Measurements from ENCODE around the gene RALGAPA2. TPM values are rescaled to one million over a fixed set of nuclear protein-coding genes. Genes with fewer than 3 reads are reported as not detected.

RALGAPA2 gene
- total RNA-seq, 1 donor from 2014 or later = 30.3 TPM

DNA sequence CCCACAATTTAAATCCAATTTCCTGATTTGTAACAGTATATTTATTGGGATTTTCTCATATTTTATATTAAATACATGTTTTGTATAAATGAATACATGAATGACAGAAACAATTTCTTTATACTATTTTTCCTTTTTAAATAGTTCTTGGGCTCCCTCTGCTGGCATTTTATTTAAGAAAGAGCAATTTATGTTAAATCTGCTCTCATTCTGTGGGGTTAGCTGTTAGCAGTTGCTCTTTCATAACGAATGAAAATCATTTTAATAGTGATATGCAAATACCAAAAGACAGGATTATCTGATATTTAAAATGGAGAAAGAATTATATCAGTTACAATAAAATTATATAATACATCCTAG is 118.3 kb downstream of the RALGAPA2 start:
- H3K9me3 Mint-ChIP-seq (ENCODE audit: unreplicated experiment) = no peaks in the 10 kb centered on the region
- DNase-seq (ENCODE audit: low spot score) = no peak
- H3K36me3 Mint-ChIP-seq (ENCODE audit: low read depth, unreplicated experiment) = peaks cover 9% of the 10 kb centered on the region
- no peak overlapping the region for H3K27ac Mint-ChIP-seq (ENCODE audit: unreplicated experiment)
- H3K27me3 Mint-ChIP-seq (ENCODE audit: unreplicated experiment) = peaks cover 2% of the 10 kb centered on the region
- TF ChIP-seq, protein P1, sequence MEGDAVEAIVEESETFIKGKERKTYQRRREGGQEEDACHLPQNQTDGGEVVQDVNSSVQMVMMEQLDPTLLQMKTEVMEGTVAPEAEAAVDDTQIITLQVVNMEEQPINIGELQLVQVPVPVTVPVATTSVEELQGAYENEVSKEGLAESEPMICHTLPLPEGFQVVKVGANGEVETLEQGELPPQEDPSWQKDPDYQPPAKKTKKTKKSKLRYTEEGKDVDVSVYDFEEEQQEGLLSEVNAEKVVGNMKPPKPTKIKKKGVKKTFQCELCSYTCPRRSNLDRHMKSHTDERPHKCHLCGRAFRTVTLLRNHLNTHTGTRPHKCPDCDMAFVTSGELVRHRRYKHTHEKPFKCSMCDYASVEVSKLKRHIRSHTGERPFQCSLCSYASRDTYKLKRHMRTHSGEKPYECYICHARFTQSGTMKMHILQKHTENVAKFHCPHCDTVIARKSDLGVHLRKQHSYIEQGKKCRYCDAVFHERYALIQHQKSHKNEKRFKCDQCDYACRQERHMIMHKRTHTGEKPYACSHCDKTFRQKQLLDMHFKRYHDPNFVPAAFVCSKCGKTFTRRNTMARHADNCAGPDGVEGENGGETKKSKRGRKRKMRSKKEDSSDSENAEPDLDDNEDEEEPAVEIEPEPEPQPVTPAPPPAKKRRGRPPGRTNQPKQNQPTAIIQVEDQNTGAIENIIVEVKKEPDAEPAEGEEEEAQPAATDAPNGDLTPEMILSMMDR (IDR thresholded peaks at IDR 0.05; ENCODE audit: unreplicated experiment) = no peak
- H3K4me3 Mint-ChIP-seq (ENCODE audit: unreplicated experiment) = no peak overlapping the region
- no peaks in the 10 kb centered on the region for H3K4me1 Mint-ChIP-seq (ENCODE audit: unreplicated experiment)

DNA sequence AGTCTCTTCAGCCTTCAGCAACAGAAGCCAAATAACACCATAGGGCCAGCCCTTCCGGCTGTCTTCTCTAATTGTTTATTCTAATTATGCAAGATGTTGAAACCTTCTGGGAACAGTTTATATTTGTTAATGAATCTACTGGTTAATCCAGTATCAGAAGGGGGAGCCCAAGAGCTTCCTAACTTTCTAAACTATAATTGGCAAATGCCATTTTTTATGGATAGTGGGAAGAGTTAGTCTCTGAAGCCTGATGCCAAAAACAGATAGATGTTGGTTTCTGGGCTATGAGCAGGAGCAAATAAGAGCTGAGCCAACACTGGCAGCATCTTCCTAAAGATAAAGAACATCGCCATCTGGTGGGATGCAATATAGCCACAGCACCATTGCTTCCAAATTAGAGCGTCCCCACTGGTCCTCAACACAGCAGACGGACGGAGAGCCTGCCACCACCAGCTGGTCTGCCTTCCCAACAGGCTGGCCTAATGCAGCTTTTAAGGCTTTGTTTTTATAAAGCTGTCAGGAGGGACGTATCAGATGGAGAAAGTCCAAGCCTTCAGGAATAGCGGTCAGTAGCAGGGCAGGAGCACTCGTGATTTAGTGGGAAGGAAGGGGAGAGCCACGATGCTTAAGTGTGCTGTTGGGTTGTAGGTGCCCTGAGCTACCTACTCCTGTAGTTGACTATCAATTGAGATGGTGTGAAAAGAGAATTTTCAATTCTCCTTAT is 118.8 kb downstream of the RALGAPA2 start:
- H3K27ac Mint-ChIP-seq (ENCODE audit: unreplicated experiment) = no peak overlapping the region
- DNase-seq (ENCODE audit: low spot score) = peak; percentile 42
- H3K27me3 Mint-ChIP-seq (ENCODE audit: unreplicated experiment) = peaks cover 2% of the 10 kb centered on the region
- H3K36me3 Mint-ChIP-seq (ENCODE audit: low read depth, unreplicated experiment) = peaks cover 9% of the 10 kb centered on the region
- no peak overlapping the region for H3K4me3 Mint-ChIP-seq (ENCODE audit: unreplicated experiment)
- H3K4me1 Mint-ChIP-seq (ENCODE audit: unreplicated experiment) = no peaks in the 10 kb centered on the region
- TF ChIP-seq, protein P1 (IDR thresholded peaks at IDR 0.05; ENCODE audit: unreplicated experiment) = peak; percentile 45
- H3K9me3 Mint-ChIP-seq (ENCODE audit: unreplicated experiment) = no peaks in the 10 kb centered on the region

DNA sequence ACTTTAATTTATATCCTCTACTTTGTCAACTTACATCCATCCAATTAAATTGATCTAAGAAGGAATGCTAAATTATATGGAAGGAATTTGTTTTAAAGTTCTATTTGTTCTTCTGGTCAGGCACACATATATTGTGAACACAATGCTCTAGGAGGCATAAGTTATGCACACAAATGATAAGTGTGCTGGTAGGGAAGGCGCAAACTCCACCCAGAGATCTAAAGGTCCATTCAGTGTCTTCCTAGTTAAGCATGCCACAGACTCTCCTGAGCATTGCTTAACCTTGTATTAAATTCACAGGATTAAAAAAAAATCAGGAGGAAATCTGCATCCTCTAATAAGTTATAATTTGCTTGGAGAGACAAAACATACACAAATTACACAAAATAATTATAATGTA is 127.3 kb downstream of the RALGAPA2 start:
- no peak for DNase-seq (ENCODE audit: low spot score)
- Mint-ChIP-seq H3K27me3 (ENCODE audit: unreplicated experiment) (no peaks in the 10 kb centered on the region), H3K4me1 (ENCODE audit: unreplicated experiment) (no peaks in the 10 kb centered on the region), H3K27ac (ENCODE audit: unreplicated experiment) (no peak overlapping the region), H3K36me3 (ENCODE audit: low read depth, unreplicated experiment) (peaks cover 16% of the 10 kb centered on the region), H3K9me3 (ENCODE audit: unreplicated experiment) (no peaks in the 10 kb centered on the region), H3K4me3 (ENCODE audit: unreplicated experiment) (no peak overlapping the region)
- TF ChIP-seq, protein P1 (IDR thresholded peaks at IDR 0.05; ENCODE audit: unreplicated experiment) = no peak

DNA sequence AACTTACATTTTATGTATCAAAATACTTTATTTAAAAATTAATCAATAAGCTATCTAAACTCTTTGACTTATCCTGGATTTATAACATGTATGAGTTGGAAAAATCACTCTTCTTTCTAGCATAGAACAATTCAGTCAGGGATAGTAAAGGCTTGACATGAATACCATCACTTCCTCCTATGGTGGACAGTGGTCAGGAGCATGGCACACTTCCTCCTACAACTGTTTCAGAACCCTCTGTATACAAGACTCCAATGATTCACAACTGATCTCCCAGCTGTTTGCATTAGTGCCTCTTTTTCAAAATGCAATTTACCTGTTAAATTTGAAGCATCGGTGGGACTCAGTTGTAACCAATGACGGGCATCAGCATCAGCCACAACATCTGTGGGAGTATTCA is 129.7 kb downstream of the RALGAPA2 start:
- Mint-ChIP-seq H3K4me3 (ENCODE audit: unreplicated experiment) (no peak overlapping the region), H3K27me3 (ENCODE audit: unreplicated experiment) (no peaks in the 10 kb centered on the region), H3K36me3 (ENCODE audit: low read depth, unreplicated experiment) (peaks cover 12% of the 10 kb centered on the region), H3K27ac (ENCODE audit: unreplicated experiment) (no peak overlapping the region), H3K4me1 (ENCODE audit: unreplicated experiment) (no peaks in the 10 kb centered on the region), H3K9me3 (ENCODE audit: unreplicated experiment) (no peaks in the 10 kb centered on the region)
- TF ChIP-seq, protein P1 (IDR thresholded peaks at IDR 0.05; ENCODE audit: unreplicated experiment) = no peak
- DNase-seq (ENCODE audit: low spot score) = no peak

DNA sequence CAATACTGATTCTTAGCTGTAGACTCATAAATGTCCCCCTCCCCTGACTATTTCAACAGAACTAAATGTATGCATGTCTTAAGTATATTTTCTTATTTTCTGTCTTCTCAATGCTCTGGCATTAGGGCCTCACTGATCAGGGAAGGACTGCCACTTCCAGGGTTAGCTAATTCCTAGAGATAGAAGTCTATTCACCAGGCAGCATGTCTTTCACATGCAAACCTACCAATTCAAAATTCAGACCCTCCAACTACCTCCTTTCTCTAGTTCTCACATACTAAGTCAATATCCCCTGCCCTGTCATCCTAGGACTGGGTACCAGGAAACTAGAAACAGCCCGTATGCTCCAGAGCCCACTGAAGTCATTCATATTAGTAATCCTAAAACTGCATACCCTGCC is 132.3 kb downstream of the RALGAPA2 start:
- DNase-seq (ENCODE audit: low spot score) = no peak
- Mint-ChIP-seq H3K27ac (ENCODE audit: unreplicated experiment) (no peak overlapping the region), H3K36me3 (ENCODE audit: low read depth, unreplicated experiment) (peaks cover 9% of the 10 kb centered on the region), H3K27me3 (ENCODE audit: unreplicated experiment) (no peaks in the 10 kb centered on the region), H3K4me1 (ENCODE audit: unreplicated experiment) (no peaks in the 10 kb centered on the region), H3K9me3 (ENCODE audit: unreplicated experiment) (no peaks in the 10 kb centered on the region), H3K4me3 (ENCODE audit: unreplicated experiment) (no peak overlapping the region)
- TF ChIP-seq, protein P1 (IDR thresholded peaks at IDR 0.05; ENCODE audit: unreplicated experiment) = no peak
